Left forelimb (tissue), 1 donor: ENCODE measurements around the gene PAX1.

Experiments
- DNase-seq: peaks from one replicate; pipeline ENCODE4 v3.0.0-alpha.2; 2018; ENCODE audit warnings: low spot score

PAX1 gene

DNA sequence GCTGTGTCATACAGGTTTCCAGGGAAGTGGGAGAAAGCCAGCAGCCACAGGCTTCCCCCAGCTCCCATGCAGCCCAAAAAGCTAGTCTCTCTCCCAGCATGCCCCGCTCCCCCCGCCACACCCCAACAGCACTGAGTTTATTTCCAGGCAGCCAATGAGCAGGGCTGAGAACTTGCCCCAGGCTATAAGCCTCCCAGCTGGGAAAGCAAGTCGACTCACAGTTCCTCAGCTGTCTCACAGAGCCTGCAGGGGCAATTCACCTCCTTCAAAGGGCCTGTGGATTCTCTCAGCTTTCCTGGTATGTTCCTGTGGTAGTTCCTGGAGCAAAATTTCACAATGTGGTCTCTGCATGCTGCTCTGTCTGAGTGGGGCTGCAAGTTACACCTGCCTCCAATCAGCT is 34.2 kb downstream of the PAX1 start:
- DNase-seq: no peak

- no peak for DNase-seq
Measured at GRCh38 chr20:21741266-21741665, 35.8 kb downstream of the PAX1 start.

DNA sequence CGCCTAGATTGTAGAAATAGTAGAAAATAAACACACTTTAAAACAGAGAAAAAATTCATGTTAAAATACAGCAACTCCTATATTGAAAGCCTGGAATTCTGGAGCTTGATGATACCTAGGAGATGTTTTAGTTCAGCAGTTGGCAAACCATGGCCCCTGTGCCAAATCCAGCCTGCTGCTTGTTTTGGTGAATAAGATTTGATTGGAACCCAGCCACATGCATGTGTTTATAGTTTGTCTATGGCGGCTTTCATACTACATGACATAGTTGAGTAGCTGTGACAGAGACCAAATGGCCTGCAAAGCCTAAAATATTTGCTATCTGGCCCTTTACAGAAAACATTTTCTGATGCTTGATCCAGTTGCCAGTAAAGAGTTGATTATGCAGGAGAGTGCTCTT is 57.2 kb downstream of the PAX1 start:
- no peak for DNase-seq

DNA sequence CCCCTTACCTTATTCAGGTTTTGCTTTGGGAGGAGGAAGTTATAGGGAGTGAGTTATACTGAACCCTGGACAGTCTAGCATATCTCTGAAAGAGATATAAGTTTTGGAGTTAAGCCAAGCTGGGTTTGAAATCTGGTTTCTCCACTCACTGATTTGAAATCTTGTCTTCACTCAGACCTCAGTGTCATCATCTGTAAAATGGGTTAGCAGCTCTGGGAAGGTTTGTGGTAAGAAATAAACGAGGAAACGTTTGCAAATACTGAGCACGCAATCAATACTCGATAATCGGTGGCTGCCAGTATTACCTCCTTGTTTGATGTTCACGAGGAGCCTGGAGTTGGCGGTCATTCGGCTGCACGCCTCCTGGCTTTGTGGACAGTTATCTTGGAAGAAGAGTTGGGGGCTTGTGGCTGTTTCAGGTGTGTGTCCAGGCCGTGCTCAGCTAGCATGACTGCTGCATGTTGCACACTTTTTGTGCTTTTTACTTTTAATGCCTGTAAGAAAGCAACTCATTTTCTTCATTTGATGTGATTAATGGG is 61.8 kb downstream of the PAX1 start:
- DNase-seq: no peak

GRCh38 chr20:21767739-21768223 is 62.3 kb downstream of the PAX1 start:
- no peak for DNase-seq
